Sciatic nerve (tissue), 2 donors: ENCODE measurements around the gene GPD2. TPM values are rescaled to one million over a fixed set of nuclear protein-coding genes. Genes with fewer than 3 reads are reported as not detected.

Source experiments
- ATAC-seq: fragments of 200-7000 bp; cut with Tn5 transposase; one replicate; pipeline ENCODE4 v1.9.1; 2020; ENCODE audit warnings: mild to moderate bottlenecking, moderate library complexity
- DNase-seq: peaks from one replicate; pipeline ENCODE4 v3.0.0-alpha.2; 2020; ENCODE audit warnings: low spot score
- intact Hi-C: fragments of 100-400 bp; cut with DNase I; formaldehyde crosslinking; loops from one replicate; pipeline ENCODE4 v1.14.2; 2022
- total RNA-seq: library from RNA; stranded (reverse); fragmentation: NEBNext Ultra II Directional; extraction: Animal tissue kit (Norgen Biotek cat#: 25700); gene quantifications from one replicate; pipeline ENCODE4 v1.2.1, GENCODE V29; 2021
- donor health status: DM: no; HTN: no; CAD: no.
- donor health status: DM: no; HTN: no; CAD: no.

GPD2 gene
- total RNA-seq: 56.4 TPM

GRCh38 chr2:156435718-156436496, at the start of gene GPD2:
GPD2 (plus strand) TSS chr2:156436379; CDS start chr2:156476106, 39,727 bp downstream.
- intact Hi-C loops: no loop called here
- ATAC-seq (peak; percentile 98), DNase-seq (peak; percentile 96)

- no peak for DNase-seq
- intact Hi-C loops: no loop called here
- ATAC-seq: no peak
These were observed 42.0 kb upstream of the GPD2 start for GRCh38 chr2:156394033-156394741.

GRCh38 chr2:156396126-156396525, 40.1 kb upstream of the GPD2 start:
- intact Hi-C loops: no loop called here
- ATAC-seq (no peak), DNase-seq (no peak)

GRCh38 chr2:156397229-156397628, 39.0 kb upstream of the GPD2 start:
- ATAC-seq (no peak), DNase-seq (no peak)
- intact Hi-C loops: no loop called here

DNA sequence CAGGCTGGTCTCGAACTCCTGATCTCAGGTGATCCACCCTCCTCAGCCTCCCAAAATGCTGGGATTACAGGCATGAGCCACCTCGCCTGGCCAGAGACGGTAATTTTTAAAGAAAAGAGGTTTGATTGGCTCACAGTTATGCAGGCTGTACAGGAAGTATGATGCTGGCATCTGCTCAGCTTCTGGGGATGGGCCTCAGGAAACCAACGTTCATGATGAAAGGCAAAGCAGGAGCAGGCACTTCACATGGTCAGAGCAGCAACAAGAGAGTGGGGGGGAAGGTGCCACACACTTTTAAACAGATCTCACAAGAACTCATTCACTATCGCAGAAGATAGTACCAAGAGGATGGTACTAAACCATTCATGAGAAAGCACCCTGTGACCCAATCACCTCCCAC, 38.0 kb upstream of the GPD2 start:
- intact Hi-C loops: no loop called here
- DNase-seq: no peak
- ATAC-seq: no peak

DNA sequence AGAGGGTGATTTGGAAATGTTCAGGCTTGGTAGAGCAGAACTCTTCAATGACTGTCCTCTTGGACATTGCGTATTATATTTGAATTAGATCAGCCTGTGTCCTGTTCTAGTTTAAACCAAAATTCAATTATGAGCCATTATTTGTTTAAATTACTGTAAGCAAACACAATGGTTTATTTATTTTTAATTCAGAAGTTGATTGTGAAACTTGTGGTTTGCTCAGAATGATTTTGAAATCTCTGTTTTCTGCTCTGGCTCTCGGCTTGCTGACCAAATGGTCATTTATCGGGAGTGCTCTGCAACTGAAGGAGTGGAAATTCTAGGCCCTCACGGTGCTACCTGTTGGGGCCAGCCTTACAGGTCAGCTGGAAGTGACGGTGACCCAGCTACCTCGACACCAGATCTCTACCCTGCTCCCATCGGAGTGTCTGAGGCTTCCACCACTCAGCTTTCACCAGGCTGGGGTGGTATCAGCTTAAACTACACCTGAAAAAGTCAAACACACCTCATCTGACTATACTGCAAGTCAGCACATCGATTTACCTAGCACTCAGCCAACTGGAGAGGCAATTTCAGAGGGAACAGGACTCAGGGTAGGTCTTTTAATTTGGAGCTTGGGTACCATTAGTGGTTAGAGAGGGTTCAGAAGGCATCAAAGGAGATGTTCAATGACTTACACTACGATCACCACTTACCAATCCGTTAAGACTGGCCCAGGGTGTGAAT, 36.8 kb upstream of the GPD2 start:
- peak; percentile 25 for ATAC-seq
- DNase-seq: no peak
- intact Hi-C loops: no loop called here

GRCh38 chr2:156399950-156400705, 36.1 kb upstream of the GPD2 start:
- intact Hi-C loops: loop anchor here (5.0 kb wide), 1 partner anchor 58 kb away; no protein-coding TSS in a partner anchor
- DNase-seq (peak; percentile 85), ATAC-seq (peak; percentile 93)

- DNase-seq (peak; percentile 86), ATAC-seq (peak; percentile 93)
- intact Hi-C loops: loop anchor here (5.0 kb wide), 1 partner anchor 59 kb away; no protein-coding TSS in a partner anchor
These were observed 35.2 kb upstream of the GPD2 start for GRCh38 chr2:156400706-156401678.

DNA sequence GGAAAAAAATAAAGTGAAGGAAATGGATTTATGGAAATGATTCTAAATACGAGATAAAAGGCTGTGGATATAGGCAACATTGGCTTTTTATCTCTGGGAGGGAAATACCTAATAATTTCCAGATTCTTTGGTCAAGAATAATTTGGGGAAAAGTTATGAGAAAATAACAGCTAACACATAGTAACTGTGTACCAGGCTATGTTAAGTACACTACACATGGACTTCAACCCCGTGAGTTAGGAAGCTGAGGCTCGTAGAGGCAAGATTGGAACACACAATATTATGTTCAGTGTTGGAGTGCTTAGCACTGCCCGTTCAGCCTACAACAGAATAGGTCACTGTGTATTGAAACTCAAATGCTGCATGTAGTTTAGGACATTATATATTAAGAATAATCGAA, 34.3 kb upstream of the GPD2 start:
- ATAC-seq (no peak), DNase-seq (no peak)
- intact Hi-C loops: loop anchor here (5.0 kb wide), 1 partner anchor 60 kb away; no protein-coding TSS in a partner anchor

DNA sequence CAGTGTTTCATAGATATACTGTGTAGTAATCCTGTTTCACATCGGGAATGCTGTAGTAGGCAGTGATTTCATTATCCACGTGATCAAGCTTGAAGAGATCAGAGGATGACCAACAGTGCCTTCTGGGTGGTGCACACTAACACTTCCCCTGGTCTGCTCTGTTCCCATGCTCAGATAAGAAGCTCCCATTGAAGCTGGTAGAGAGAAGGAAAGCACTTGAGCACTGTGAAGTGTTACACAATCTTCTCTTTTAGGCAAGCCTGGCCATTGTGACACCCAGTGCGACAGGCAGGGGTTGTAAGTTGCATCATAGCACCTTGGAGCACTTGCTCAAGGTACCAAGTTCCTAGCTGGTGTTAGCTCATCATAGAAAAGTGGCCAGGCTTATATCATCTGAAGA, 30.6 kb upstream of the GPD2 start:
- ATAC-seq: peak; percentile 11
- no peak for DNase-seq
- intact Hi-C loops: no loop called here

DNA sequence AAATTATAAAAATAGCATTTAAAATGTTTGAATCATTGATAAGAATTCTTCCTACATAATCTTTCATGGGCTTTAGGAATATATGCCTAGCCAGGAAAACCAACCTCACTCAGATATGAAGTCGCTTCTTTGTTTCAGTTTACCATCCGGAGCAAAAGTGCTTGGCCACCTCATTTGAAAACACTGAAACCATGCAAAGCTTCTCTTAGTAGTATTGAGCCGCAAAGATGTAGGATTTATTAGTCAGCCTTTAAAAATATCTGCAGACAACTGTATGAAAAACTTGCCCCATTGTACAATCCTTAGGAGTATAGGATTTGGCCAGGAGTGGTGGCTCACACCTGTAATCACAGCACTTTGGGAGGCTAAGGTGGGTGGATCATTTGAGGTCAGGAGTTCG, 24.3 kb upstream of the GPD2 start:
- ATAC-seq (no peak), DNase-seq (no peak)
- intact Hi-C loops: no loop called here

- DNase-seq: no peak
- intact Hi-C loops: no loop called here
- ATAC-seq: no peak
These were observed 14.3 kb upstream of the GPD2 start for GRCh38 chr2:156421851-156422250.

DNA sequence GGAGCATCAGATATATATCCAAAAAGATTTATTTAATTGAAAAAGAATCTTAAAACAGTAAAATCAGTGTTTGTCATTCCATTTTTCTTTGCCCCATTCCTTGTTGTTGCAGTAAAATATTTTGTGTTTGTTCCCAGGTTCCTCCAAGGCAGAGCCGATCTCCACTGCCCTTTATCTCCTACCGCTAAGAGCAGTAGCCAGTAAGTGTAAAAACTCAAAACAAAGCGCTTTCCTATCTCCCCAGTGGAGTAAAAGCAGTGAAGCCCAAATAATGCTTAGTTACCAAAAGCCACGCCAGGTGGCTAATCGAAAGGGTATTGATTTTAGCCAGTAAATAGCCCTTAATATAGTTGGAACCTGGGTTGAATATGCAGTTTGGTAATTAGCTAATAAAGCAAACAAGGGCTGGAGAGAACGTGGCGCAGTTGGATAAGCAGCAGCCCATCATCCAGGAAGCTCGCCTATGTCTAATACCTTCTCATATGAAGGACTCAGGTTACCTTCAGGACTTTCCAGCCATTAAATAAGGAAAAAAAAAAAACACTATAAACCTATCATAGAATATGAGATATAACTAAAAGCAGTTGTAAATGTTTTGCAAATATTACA, 12.4 kb upstream of the GPD2 start:
- ATAC-seq (no peak), DNase-seq (no peak)
- intact Hi-C loops: no loop called here

DNA sequence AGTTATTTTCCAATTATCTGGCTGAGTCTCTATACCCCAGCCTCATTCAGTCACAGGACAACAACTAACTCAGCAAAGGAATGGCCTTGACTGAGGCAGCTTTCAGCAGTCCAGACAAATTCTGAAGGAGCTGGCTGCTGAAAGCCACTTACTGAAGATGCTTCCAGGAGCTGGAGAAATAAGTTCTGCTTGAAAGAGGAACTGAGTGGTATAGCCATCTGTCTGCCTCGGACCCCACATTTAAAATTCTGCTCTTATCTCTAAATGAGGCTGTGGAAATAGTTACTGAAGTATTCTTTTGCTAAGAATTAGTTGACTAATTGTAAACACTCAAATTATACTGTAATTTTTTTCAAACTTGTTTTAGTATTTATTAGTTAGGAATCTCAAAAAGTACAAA, 9.1 kb upstream of the GPD2 start:
- ATAC-seq (no peak), DNase-seq (no peak)
- intact Hi-C loops: no loop called here

DNA sequence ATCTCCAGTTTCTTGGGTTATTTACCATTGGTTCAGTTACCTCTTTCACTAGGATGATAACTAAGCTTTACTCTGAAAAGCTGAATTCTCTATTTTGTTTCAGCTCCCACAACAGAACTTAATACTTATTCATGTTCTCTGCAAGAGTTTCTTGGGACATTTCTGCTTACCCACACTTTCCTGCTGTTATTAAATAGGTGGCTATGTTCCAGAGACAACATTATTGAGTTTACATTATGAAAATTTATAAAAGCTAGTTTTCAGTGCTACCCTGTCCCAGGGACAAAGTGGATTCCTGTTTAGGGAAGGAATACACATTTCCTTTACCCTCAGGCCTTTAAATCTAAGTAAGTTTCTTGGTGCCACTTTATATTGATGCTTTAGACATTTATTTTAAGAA, 7.0 kb upstream of the GPD2 start:
- DNase-seq: no peak
- intact Hi-C loops: no loop called here
- no peak for ATAC-seq

GRCh38 chr2:156430236-156430979, 5.8 kb upstream of the GPD2 start:
- no peak for DNase-seq
- intact Hi-C loops: no loop called here
- ATAC-seq: no peak

DNA sequence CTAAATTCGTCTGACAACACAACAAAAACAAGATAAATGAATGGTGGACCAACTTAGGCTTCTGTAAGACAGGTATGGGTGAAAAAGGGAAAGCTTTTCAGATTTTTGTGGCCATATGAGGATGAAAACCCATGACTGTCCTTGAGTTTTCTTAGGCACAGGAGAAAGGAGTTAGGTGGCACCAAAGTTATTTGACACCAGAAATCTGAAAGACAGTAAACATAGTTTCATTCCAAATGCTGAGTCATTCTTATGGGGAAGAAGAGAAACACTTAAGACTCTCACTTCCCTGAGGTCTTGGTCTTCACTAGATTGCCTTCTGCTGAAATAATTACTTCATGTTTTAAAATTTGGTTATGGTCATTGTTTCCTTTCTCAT, 5.2 kb upstream of the GPD2 start:
- intact Hi-C loops: no loop called here
- ATAC-seq: no peak
- DNase-seq: no peak
